DMS 273 (cell line): ENCODE results near the gene ZNF532.
"Not testable (repeated sequence)": the region's sequence is repeated elsewhere in the genome, so short reads cannot be mapped to it uniquely, and the experiment has no call there.

ENCODE experiments used
- DNase-seq: peaks from one replicate; lab custom pipeline; 2025; ENCODE audit not compliant: unreplicated experiment; lab: John Stamatoyannopoulos, UW

The ZNF532 gene

GRCh38 chr18:58850786-58851469 is 13.7 kb upstream of the ZNF532 start:
- no peak for DNase-seq

- DNase-seq, result no peak
These were observed 12.8 kb upstream of the ZNF532 start for GRCh38 chr18:58851856-58852255.

- no peak for DNase-seq
These were observed 12.0 kb upstream of the ZNF532 start for GRCh38 chr18:58852629-58853028.

- DNase-seq, result no peak
These were observed 11.1 kb upstream of the ZNF532 start for GRCh38 chr18:58853561-58853960.

GRCh38 chr18:58855521-58855920 is 9.2 kb upstream of the ZNF532 start:
- DNase-seq, result not testable (repeated sequence)

GRCh38 chr18:58856881-58857280 is 7.8 kb upstream of the ZNF532 start:
- no peak for DNase-seq

GRCh38 chr18:58858591-58859468 is 5.8 kb upstream of the ZNF532 start:
- no peak for DNase-seq

- DNase-seq, result no peak
These were observed 4.8 kb upstream of the ZNF532 start for GRCh38 chr18:58859907-58860306.

GRCh38 chr18:58860747-58861231 is 3.9 kb upstream of the ZNF532 start:
- no peak for DNase-seq

GRCh38 chr18:58861353-58861752 is 3.3 kb upstream of the ZNF532 start:
- DNase-seq, result no peak

GRCh38 chr18:58861861-58862301 is 2.8 kb upstream of the ZNF532 start:
- no peak for DNase-seq

GRCh38 chr18:58862356-58862755 is 2.3 kb upstream of the ZNF532 start:
- peak; percentile 41 for DNase-seq

GRCh38 chr18:58862851-58863538 is 1.7 kb upstream of the ZNF532 start:
- peak; percentile 59 for DNase-seq

GRCh38 chr18:58863539-58864145 is 1.0 kb upstream of the ZNF532 start:
- DNase-seq, result peak; percentile 61

- DNase-seq, result no peak
These were observed 435 bp downstream of the ZNF532 start for GRCh38 chr18:58865033-58865590.

GRCh38 chr18:58865701-58866065 is 1.0 kb downstream of the ZNF532 start:
- no peak for DNase-seq

GRCh38 chr18:58866066-58866772 is 1.5 kb downstream of the ZNF532 start:
- DNase-seq, result no peak

GRCh38 chr18:58866773-58867150 is 2.1 kb downstream of the ZNF532 start:
- no peak for DNase-seq

GRCh38 chr18:58867281-58867961 is 2.7 kb downstream of the ZNF532 start:
- no peak for DNase-seq

GRCh38 chr18:58868440-58868839 is 3.8 kb downstream of the ZNF532 start:
- DNase-seq, result no peak
